K562 (cell line): ENCODE measurements around the gene CECR2. TPM values are rescaled to one million over a fixed set of nuclear protein-coding genes. Genes with fewer than 3 reads are reported as not detected.

Experiments
- ATAC-seq: fragments of 200-7000 bp; cut with Tn5 transposase; 3 replicates; pipeline ENCODE4 v1.9.1; 2020; ENCODE audit warnings: moderate library complexity
- BruUV-seq: library from RNA; stranded (reverse); fragments of 400-500 nt; replicated peaks from 2 replicates; lab custom pipeline; 2021; lab: Mats Ljungman, UMichigan
- CTCF ChIA-PET: fragments of 300-600 bp; formaldehyde crosslinking; extraction: SDS; loops from one replicate; lab custom pipeline; 2021; ENCODE audit warnings: low intra/inter-chr PET ratio; lab: Yijun Ruan, JAX
- POLR2A ChIA-PET: fragments of 300-600, 350-650 bp; sonication (Branson Sonifier 250); formaldehyde crosslinking; extraction: SDS; loops from one replicate; lab custom pipeline; 2021; ENCODE audit warnings: antibody characterized with exemption, inconsistent platforms; lab: Yijun Ruan, JAX
- DNase-seq, 4 experiments: peaks; one replicate each; pipeline versions ENCODE4 v3.0.0 to v3.0.0-alpha.2; 2011 to 2018; ENCODE audit warnings: low spot score in 3 of 4, mixed read lengths in 3 of 4; ENCODE audit errors: extremely low read depth in 1 of 4
- FAIRE-seq: peaks from 2 replicates; lab custom pipeline; 2011; peaks lifted over from hg19 to GRCh38; lab: Jason Lieb, UNC
- H2AFZ ChIP-seq: 2 replicates; pipeline ENCODE4 v1.6.0; 2011; ENCODE audit warnings: low read depth, low read length, control low read depth, inconsistent platforms
- H3K27ac ChIP-seq: fragments of 200-600 bp; 3 replicates; pipeline ENCODE4 v1.8.0; 2011; ENCODE audit warnings: low read depth, mild to moderate bottlenecking, control low read depth, inconsistent platforms, low read length, moderate library complexity, mixed read lengths; ENCODE audit errors: extremely low read depth
- H3K27me3 ChIP-seq, 2 experiments: fragments of 300-600 bp in 1 of 2; 2 replicates in 1 of 2; 3 replicates in 1 of 2; pipeline versions ENCODE4 v1.6.0 to v1.8.0; 2011; ENCODE audit warnings: inconsistent platforms in 2 of 2, low read length in 2 of 2, mild to moderate bottlenecking in 1 of 2, mixed read lengths in 1 of 2, moderate library complexity in 1 of 2; ENCODE audit not compliant: control insufficient read depth in 2 of 2, insufficient read depth in 2 of 2
- H3K36me3 ChIP-seq: fragments of 300-600 bp; 3 replicates; pipeline ENCODE4 v1.8.0; 2011; ENCODE audit warnings: mild to moderate bottlenecking, low read length, inconsistent platforms; ENCODE audit not compliant: control insufficient read depth, insufficient read depth
- H3K4me1 ChIP-seq, 2 experiments: fragments of 200-600 bp in 1 of 2; replicated peaks in 1 of 2; 2 replicates in 1 of 2; 3 replicates in 1 of 2; pipeline versions ENCODE4 v1.5.1 to v1.8.0; 2011; ENCODE audit warnings: inconsistent platforms in 2 of 2, low read length in 2 of 2, mild to moderate bottlenecking in 1 of 2, mixed read lengths in 1 of 2, moderate library complexity in 1 of 2; ENCODE audit not compliant: control insufficient read depth in 2 of 2, insufficient read depth in 2 of 2
- H3K4me2 ChIP-seq: 2 replicates; pipeline ENCODE4 v1.6.1; 2011; ENCODE audit warnings: low read length, control low read depth, inconsistent platforms, mixed read lengths; ENCODE audit not compliant: insufficient read depth
- H3K4me3 ChIP-seq: fragments of 200-600 bp; sonication (generic), shearing (Covaris generic); 2 replicates; pipeline ENCODE4 v1.5.1; 2016; ENCODE audit warnings: control low read depth, inconsistent platforms
- H3K79me2 ChIP-seq: fragments of 200-600 bp; 3 replicates; pipeline ENCODE4 v1.8.0; 2011; ENCODE audit warnings: low read length, inconsistent platforms; ENCODE audit not compliant: control insufficient read depth, insufficient read depth
- H3K9ac ChIP-seq, 2 experiments: 2 replicates each; pipeline versions ENCODE4 v1.6.0 to v1.6.1; 2011; ENCODE audit warnings: low read depth in 2 of 2, low read length in 2 of 2, control low read depth in 1 of 2, inconsistent platforms in 1 of 2, mild to moderate bottlenecking in 1 of 2, mixed read lengths in 1 of 2; ENCODE audit not compliant: insufficient read depth in 1 of 2
- H3K9me1 ChIP-seq: one replicate; pipeline ENCODE4 v1.6.0; 2011; ENCODE audit warnings: inconsistent platforms, mild to moderate bottlenecking, low read length, moderate library complexity; ENCODE audit not compliant: control insufficient read depth, insufficient read depth
- H3K9me3 ChIP-seq: replicated peaks from 2 replicates; pipeline ENCODE4 v1.5.1; 2011; ENCODE audit warnings: low read depth, low read length, inconsistent platforms; ENCODE audit not compliant: control insufficient read depth, insufficient read depth
- H4K20me1 ChIP-seq: replicated peaks from 2 replicates; pipeline ENCODE4 v1.6.1; 2011; ENCODE audit warnings: low read length, inconsistent platforms, mixed read lengths; ENCODE audit not compliant: control insufficient read depth, insufficient read depth
- FOXK1 ChIP-seq: sonication (generic); formaldehyde crosslinking; IDR thresholded peaks from 2 replicates; pipeline ENCODE4 v1.8.0; 2022; ENCODE audit warnings: missing genetic modification reagents, mild to moderate bottlenecking, borderline replicate concordance
- GABPA ChIP-seq: fragments of 200-800 bp; sonication (Bioruptor generic); conservative IDR thresholded peaks from 2 replicates; pipeline ENCODE4 v1.6.1; 2016; ENCODE audit warnings: low read depth, missing genetic modification characterization, missing compliant biosample characterization
- HMG20B ChIP-seq: fragments of 250-450 bp; sonication (Bioruptor Pico); IDR thresholded peaks from 2 replicates; pipeline ENCODE4 v1.5.0; 2021; ENCODE audit warnings: mild to moderate bottlenecking
- ILK ChIP-seq: fragments of 450-650 bp; IDR thresholded peaks from 2 replicates; pipeline ENCODE4 v1.6.1; 2016; ENCODE audit warnings: missing genetic modification characterization, low read depth, mild to moderate bottlenecking, missing compliant biosample characterization, moderate library complexity, borderline replicate concordance
- NCOA6 ChIP-seq: fragments of 450-650 bp; IDR thresholded peaks from 2 replicates; pipeline ENCODE4 v1.6.1; 2017; ENCODE audit warnings: mild to moderate bottlenecking
- NELFE ChIP-seq: IDR thresholded peaks from 2 replicates; pipeline ENCODE4 v1.6.1; 2011; ENCODE audit warnings: mild to moderate bottlenecking; ENCODE audit not compliant: insufficient read depth, insufficient read length
- PHF20 ChIP-seq: fragments of 450-650 bp; IDR thresholded peaks from 2 replicates; pipeline ENCODE4 v1.6.1; 2018; ENCODE audit not compliant: partially characterized antibody
- POLR2A ChIP-seq: fragments of 450-650 bp; conservative IDR thresholded peaks from 2 replicates; pipeline ENCODE4 v1.6.1; 2016
- RBM14 ChIP-seq: fragments of 200-400 bp; formaldehyde crosslinking; IDR thresholded peaks from 2 replicates; pipeline ENCODE4 v1.6.1; 2018; ENCODE audit warnings: low read depth, mild to moderate bottlenecking, low read length, moderate library complexity, borderline replicate concordance; ENCODE audit not compliant: insufficient read depth
- TEAD4 ChIP-seq, 2 experiments: sonication (generic) in 1 of 2; formaldehyde crosslinking in 1 of 2; IDR thresholded peaks; 2 replicates each; pipeline versions ENCODE4 v1.6.1 to v1.8.0; 2012 to 2022; ENCODE audit warnings: borderline replicate concordance in 1 of 2, inconsistent platforms in 1 of 2, low read length in 1 of 2, mild to moderate bottlenecking in 1 of 2, missing genetic modification reagents in 1 of 2
- XRCC5 ChIP-seq: fragments of 200-400 bp; formaldehyde crosslinking; IDR thresholded peaks from 2 replicates; pipeline ENCODE4 v1.6.1; 2017; ENCODE audit warnings: low read depth, mild to moderate bottlenecking, low read length
- ZNF121 ChIP-seq: sonication (generic); formaldehyde crosslinking; conservative IDR thresholded peaks from 2 replicates; pipeline ENCODE4 v1.8.0; 2022; ENCODE audit warnings: missing genetic modification reagents
- ZNF507 ChIP-seq: conservative IDR thresholded peaks from 2 replicates; pipeline ENCODE4 v1.6.1; 2017; ENCODE audit warnings: missing genetic modification characterization, missing compliant biosample characterization
- ZNF584 ChIP-seq: fragments of 200-800 bp; sonication (Bioruptor generic); IDR thresholded peaks from 2 replicates; pipeline ENCODE4 v1.6.1; 2016; ENCODE audit warnings: low read depth, mild to moderate bottlenecking, missing genetic modification characterization, missing compliant biosample characterization
- ZSCAN29 ChIP-seq: fragments of 450-650 bp; IDR thresholded peaks from 2 replicates; pipeline ENCODE4 v1.6.1; 2017
- WGBS: fragments of 100-300 bp; shearing (Covaris generic); methylation state at CpG from one replicate; pipeline ENCODE4 v1.1.6; 2016; ENCODE audit warnings: low coverage, mixed read lengths; ENCODE audit not compliant: insufficient coverage; ENCODE audit errors: missing lambda C conversion rate; 5-methylcytosine and 5-hydroxymethylcytosine counted together
- in situ Hi-C: fragments of 300-500 bp; cut with MboI; formaldehyde crosslinking; loops from 4 replicates; pipeline ENCODE4 v1.15.0; 2018; ENCODE audit warnings: inconsistent platforms, mixed read lengths
- intact Hi-C: fragments of 100-400 bp; cut with micrococcal nuclease; formaldehyde crosslinking; loops from 2 replicates; pipeline ENCODE4 v1.14.2; 2022
- polyA plus RNA-seq, 8 experiments: library from polyadenylated mRNA; depleted of rRNA in 4 of 8; stranded (reverse) in 5 of 8; unstranded in 3 of 8; fragments of >200 nt; fragmentation: Nextera tagmentation in 2 of 8; fragmentation: Illumina TruSeq in 1 of 8; extraction: Ambion mirVana in 2 of 8; extraction: Trizol in 1 of 8; gene quantifications; 2 replicates each; pipeline versions ENCODE4 v1.2.1 to v1.2.3, GENCODE V29; 2011 to 2014; ENCODE audit warnings: inconsistent platforms in 1 of 8, missing spikeins in 1 of 8
- total RNA-seq, 7 experiments: library from RNA; depleted of rRNA in 6 of 7; stranded (reverse); fragments of >200 nt in 6 of 7; fragmentation: Illumina TruSeq in 2 of 7; extraction: Trizol in 2 of 7; gene quantifications; 2 replicates each; pipeline versions ENCODE4 v1.2.1 to v1.2.3, GENCODE V29; 2011 to 2021; ENCODE audit warnings: low replicate concordance in 1 of 7
- TF ChIP-seq, protein P1 (sequence below): sonication (generic); formaldehyde crosslinking; IDR thresholded peaks from 2 replicates; pipeline ENCODE4 v1.8.0; 2022; ENCODE audit warnings: missing genetic modification reagents, mild to moderate bottlenecking, borderline replicate concordance

The CECR2 gene
- total and polyA plus RNA-seq, 9 of the 15 experiments (the other 6 are each of a cell fraction or from before 2014, with no cell fraction given): 0.01 to 1.00 (median 0.27) TPM

DNA sequence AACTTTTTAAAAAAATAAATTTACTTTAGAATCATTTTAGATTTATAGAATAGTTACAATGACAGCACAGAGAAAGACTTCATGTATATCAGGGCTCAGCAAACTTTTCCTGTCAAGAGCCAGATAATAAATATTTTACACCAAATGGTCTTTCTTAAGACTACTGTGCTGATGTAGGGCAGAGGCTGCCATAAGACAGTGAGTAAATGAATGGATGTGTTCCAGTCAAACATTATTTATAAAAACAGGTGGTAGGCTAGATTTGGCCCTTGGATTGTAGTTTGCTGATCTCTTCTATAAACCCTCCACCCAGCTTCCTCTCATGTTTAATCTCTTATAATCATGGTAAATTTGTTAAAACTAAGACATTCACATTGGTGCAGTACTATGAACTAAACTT is 33.0 kb downstream of the CECR2 start:
- no peaks in the 10 kb centered on the region for H3K9me1 ChIP-seq
- FAIRE-seq (no peak), ATAC-seq (no peak), DNase-seq (no peak)
- H2AFZ ChIP-seq: no peak overlapping the region
- in situ Hi-C loops (no loop called here), intact Hi-C loops (no loop called here)
- no peaks in the 10 kb centered on the region for H3K36me3 ChIP-seq
- H3K4me3 ChIP-seq: no peak overlapping the region
- no peaks in the 10 kb centered on the region for H3K9me3 ChIP-seq
- peaks cover 7 to 23% of the 10 kb centered on the region in 2 experiments; a peak in 3 of 5 replicates for H3K27me3 ChIP-seq
- CTCF ChIA-PET: no interaction called here
- H3K79me2 ChIP-seq: no peaks in the 10 kb centered on the region
- no peak overlapping the region for H3K4me2 ChIP-seq
- POLR2A ChIA-PET: interaction anchor here (0.6 to 1.4 kb wide), 2 partner anchors 14 to 17 kb away, joined by 3 to 4 read pairs; no protein-coding TSS in a partner anchor
- H3K9ac ChIP-seq: no peak overlapping the region
- BruUV-seq: no TSS peak
- no peak overlapping the region for H3K27ac ChIP-seq
- no peaks in the 10 kb centered on the region; the same call in 1 of the 2 replicates for H4K20me1 ChIP-seq
- no peak for TF ChIP-seq NCOA6
- TF ChIP-seq TEAD4 (IDR thresholded peaks at IDR 0.05; ENCODE audit: low read length): no peak
- no peak for TF ChIP-seq TEAD4 (CRISPR knock-in tag; IDR thresholded peaks at IDR 0.05; ENCODE audit: borderline replicate concordance)
- no peaks in the 10 kb centered on the region for H3K4me1 ChIP-seq

DNA sequence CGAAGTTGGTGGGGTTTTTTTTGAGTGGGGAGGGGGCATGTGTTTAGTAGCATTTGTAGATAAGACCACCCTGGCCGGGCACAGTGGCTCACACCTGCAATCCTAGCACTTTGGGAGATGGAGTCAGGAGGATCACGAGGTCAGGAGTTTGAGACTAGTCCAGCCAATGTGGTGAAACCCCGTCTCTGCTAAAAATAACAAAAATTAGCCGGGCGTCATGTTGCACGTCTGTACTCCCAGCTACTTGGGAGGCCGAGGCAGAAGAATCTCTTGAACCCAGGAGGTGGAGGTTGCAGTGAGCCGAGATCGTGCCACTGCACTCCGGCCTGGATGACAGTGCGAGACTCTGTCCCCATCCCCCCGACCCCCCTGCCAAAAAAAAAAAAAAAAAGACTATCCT is 34.6 kb downstream of the CECR2 start:
- no peaks in the 10 kb centered on the region for H3K36me3 ChIP-seq
- H3K4me3 ChIP-seq: no peak overlapping the region
- no peak for ATAC-seq
- no peaks in the 10 kb centered on the region for H3K9me1 ChIP-seq
- H2AFZ ChIP-seq: no peak overlapping the region
- no peaks in the 10 kb centered on the region; the same call in 1 of the 2 replicates for H4K20me1 ChIP-seq
- ChIA-PET POLR2A (interaction anchor here (0.7 kb wide), 1 partner anchor 226 kb away, joined by 3 read pairs; no protein-coding TSS in a partner anchor), CTCF (no interaction called here)
- no peak overlapping the region for H3K4me2 ChIP-seq
- no peak for FAIRE-seq
- H3K27ac ChIP-seq: no peak overlapping the region
- intact Hi-C loops: no loop called here
- H3K4me1 ChIP-seq: no peaks in the 10 kb centered on the region
- BruUV-seq: no TSS peak
- no peaks in the 10 kb centered on the region for H3K9me3 ChIP-seq
- no peak for DNase-seq
- no peak overlapping the region for H3K9ac ChIP-seq
- in situ Hi-C loops: no loop called here
- H3K79me2 ChIP-seq: no peaks in the 10 kb centered on the region
- peaks cover 9 to 18% of the 10 kb centered on the region in 2 experiments; a peak in 4 of 5 replicates for H3K27me3 ChIP-seq
- WGBS: 6% methylated on average over 13 of the region's 13 CpGs
- TF ChIP-seq ZSCAN29 (no peak), ZNF584 (CRISPR knock-in tag) (no peak), GABPA (tag) (no peak), ZNF507 (tag) (no peak), ZNF121 (CRISPR knock-in tag) (no peak), RBM14 (no peak), FOXK1 (CRISPR knock-in tag) (no peak), PHF20 (no peak), NELFE (no peak), ILK (tag) (no peak), POLR2A (no peak), XRCC5 (no peak), HMG20B (CRISPR knock-in tag) (no peak)
- TF ChIP-seq, protein P1, sequence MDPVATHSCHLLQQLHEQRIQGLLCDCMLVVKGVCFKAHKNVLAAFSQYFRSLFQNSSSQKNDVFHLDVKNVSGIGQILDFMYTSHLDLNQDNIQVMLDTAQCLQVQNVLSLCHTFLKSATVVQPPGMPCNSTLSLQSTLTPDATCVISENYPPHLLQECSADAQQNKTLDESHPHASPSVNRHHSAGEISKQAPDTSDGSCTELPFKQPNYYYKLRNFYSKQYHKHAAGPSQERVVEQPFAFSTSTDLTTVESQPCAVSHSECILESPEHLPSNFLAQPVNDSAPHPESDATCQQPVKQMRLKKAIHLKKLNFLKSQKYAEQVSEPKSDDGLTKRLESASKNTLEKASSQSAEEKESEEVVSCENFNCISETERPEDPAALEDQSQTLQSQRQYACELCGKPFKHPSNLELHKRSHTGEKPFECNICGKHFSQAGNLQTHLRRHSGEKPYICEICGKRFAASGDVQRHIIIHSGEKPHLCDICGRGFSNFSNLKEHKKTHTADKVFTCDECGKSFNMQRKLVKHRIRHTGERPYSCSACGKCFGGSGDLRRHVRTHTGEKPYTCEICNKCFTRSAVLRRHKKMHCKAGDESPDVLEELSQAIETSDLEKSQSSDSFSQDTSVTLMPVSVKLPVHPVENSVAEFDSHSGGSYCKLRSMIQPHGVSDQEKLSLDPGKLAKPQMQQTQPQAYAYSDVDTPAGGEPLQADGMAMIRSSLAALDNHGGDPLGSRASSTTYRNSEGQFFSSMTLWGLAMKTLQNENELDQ: no peak
